RWPE1 (cell line): ENCODE measurements around the gene LAPTM5.

Experiments
- CTCF ChIA-PET: fragments of 350-600 bp; sonication (Branson Sonifier 250); formaldehyde crosslinking; extraction: SDS; loops from one replicate; lab custom pipeline; 2021; lab: Yijun Ruan, JAX
- POLR2A ChIA-PET: fragments of 400-600 bp; formaldehyde crosslinking; extraction: SDS; loops from one replicate; lab custom pipeline; 2020; ENCODE audit warnings: antibody characterized with exemption; ENCODE audit not compliant: low non-redundant PET; lab: Yijun Ruan, JAX
- DNase-seq: peaks from one replicate; pipeline ENCODE4 v3.0.0; 2012; ENCODE audit warnings: low spot score
- H3K27ac ChIP-seq: fragments of 450-650 bp; 2 replicates; pipeline ENCODE4 v1.5.1; 2017
- TF ChIP-seq, protein P1 (sequence below): fragments of 450-650 bp; conservative IDR thresholded peaks from 2 replicates; pipeline ENCODE4 v1.5.1; 2017; ENCODE audit warnings: low read depth, mild to moderate bottlenecking

The LAPTM5 gene

DNA sequence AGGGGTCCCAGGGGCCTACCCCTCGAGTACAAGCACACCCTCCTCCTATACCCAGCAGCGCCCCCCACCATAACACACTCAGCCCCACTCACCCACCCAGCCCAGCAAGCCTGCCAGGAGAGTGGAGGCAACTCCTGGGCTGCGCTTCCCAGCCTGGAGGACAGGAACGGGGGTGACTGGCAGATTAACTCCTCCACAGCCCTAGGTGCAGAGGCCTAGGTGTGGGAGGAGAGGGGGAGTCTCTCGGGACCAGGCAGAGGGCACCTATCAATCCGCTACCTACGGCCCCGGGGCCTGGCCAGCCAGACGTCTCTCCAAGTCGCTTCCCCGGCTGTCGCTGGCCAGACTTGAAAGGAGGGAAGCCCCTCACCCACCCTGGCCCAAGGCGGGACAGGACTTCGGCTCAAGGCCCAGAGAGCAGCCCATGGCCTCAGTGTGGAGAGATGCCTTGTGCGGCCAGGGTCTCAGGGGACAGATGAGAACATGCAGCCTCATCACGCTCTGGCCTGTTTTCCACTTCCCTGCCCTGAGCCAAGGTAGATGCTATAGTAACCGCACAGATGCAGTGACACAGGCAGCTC, 59.1 kb downstream of the LAPTM5 start:
- CTCF ChIA-PET, result interaction anchor here (0.6 to 1.2 kb wide), 2 partner anchors 16 to 46 kb away, joined by 3 read pairs; no protein-coding TSS in a partner anchor
- no peak for DNase-seq
- POLR2A ChIA-PET, result no interaction called here
- TF ChIP-seq, protein P1, sequence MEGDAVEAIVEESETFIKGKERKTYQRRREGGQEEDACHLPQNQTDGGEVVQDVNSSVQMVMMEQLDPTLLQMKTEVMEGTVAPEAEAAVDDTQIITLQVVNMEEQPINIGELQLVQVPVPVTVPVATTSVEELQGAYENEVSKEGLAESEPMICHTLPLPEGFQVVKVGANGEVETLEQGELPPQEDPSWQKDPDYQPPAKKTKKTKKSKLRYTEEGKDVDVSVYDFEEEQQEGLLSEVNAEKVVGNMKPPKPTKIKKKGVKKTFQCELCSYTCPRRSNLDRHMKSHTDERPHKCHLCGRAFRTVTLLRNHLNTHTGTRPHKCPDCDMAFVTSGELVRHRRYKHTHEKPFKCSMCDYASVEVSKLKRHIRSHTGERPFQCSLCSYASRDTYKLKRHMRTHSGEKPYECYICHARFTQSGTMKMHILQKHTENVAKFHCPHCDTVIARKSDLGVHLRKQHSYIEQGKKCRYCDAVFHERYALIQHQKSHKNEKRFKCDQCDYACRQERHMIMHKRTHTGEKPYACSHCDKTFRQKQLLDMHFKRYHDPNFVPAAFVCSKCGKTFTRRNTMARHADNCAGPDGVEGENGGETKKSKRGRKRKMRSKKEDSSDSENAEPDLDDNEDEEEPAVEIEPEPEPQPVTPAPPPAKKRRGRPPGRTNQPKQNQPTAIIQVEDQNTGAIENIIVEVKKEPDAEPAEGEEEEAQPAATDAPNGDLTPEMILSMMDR, result no peak
- no peak overlapping the region for H3K27ac ChIP-seq

DNA sequence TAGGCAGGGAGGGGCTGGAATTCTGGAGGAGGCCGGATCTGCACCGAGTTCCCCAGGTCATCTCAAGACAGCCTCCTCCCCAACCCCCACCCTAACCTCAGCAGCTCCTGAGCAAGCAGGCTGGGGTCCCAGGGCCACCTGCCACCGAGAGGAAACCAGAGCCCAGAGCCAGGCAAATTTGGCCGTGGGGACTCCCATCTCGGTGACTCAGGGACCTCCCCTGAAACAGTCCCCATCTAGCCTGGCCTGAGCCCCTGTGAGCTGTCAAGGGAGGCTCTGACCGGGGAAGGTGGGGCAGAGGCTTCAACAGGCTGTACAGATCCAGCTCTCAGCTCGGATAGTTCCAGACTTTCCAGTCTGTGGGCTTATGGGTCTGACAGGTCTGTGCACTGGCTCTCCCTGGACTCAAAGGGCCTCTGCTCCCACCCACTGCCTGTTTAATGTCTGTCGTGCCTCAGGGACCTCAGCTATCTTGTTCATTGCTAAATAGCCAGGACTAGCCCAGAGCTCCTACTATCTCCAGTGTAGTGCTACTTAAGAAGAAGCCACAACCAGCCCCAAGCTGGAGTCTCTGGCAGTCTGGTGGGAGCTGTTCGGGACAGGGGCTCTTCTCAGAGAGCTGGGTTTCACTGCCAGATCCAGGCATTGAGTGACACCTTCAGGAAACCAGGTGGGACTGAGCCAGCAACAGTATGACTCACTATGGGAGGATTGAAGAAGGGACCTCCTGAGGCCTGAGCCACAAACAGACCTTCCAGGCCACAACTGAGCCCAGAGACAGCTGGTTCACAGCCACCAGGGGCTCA, 59.8 kb downstream of the LAPTM5 start:
- TF ChIP-seq, protein P1, result no peak
- CTCF ChIA-PET, result interaction anchor here (0.6 to 1.2 kb wide), 3 partner anchors 17 to 345 kb away, joined by 3 read pairs; no protein-coding TSS in a partner anchor
- peak; percentile 58 for DNase-seq
- POLR2A ChIA-PET, result no interaction called here
- H3K27ac ChIP-seq, result no peak overlapping the region

DNA sequence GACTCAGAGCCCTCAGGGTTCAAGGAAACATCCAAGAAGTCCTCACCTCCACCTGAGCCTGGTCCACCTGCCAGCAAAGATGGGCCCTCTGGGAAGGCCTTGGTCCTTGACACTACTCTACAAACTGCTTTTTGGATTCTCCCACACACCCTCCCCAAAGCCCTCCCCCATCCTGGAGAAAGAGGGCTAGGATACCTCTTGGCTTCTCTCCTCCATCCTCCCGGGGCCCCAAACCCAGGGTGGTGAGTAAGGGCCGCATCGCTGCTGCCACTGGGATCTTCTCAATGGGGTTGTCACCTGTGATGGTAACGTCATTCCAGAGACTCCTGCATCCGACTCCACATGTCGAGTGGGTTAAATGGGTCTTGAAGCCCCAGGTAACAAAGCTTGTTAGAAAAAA, 60.7 kb downstream of the LAPTM5 start:
- CTCF ChIA-PET, result no interaction called here
- H3K27ac ChIP-seq, result no peak overlapping the region
- POLR2A ChIA-PET, result no interaction called here
- no peak for DNase-seq
- TF ChIP-seq, protein P1, result no peak

DNA sequence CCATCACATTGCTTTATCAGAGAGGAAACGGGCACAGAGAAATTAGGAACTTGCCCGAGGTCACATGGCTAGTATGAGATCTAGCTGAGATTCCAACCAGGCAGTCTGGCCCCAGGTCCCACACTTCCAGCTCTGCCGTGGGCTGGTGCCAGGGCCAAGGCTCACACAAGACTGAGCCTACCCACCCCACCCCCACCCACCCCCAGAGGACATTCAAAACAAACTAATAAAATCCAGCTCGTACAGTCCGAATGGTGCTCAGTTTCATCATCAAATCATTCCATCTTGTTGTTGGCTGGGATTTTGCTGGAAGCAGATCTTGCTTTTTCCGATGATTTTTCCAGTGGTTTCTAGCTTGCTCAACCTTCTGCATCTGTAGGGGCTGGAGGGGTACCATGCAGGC, 62.1 kb downstream of the LAPTM5 start:
- ChIA-PET POLR2A (no interaction called here), CTCF (no interaction called here)
- H3K27ac ChIP-seq, result no peak overlapping the region
- TF ChIP-seq, protein P1, result no peak
- no peak for DNase-seq

DNA sequence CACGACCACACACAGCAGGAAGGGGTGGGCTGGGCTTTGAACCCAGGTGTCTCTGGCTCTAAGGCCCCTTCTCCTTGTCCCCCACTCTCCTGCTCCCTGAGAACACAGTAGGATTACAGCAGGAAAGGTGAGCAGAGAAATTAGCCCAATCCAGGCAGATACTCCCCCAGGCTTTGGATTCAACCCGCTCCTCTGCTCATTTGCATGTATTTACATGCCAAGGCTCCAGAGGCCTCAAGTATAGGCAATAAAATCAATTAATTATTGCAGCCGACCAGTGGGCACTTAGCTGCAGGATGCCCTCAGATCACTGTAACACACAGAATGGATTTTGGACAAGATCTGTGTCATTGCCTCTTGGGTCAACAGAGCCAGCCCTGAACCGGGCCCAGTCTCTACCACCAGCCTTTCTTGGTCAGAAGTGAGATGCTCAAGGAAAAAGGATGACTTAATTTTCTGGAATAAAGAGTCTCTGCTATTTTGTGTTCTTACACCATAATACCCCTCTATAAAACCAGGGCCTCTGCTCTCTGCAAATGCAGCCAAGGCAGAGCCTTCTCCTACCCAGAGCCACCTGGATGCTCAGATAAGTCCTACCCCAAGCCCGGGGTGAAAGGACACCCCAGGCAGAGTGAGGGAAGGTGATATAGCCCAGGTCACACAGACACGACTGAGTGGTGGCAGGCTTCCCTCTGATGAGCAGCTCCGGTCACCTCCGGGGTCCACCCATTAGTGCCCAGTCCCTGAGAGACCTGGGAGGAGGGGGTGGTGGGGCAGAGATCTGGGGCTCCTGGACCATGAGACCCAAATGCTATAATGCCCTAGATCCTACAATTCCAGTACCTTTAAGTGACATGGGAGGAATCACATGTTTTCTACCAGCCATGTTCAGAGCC, 63.0 kb downstream of the LAPTM5 start:
- ChIA-PET POLR2A (no interaction called here), CTCF (no interaction called here)
- no peak for DNase-seq

DNA sequence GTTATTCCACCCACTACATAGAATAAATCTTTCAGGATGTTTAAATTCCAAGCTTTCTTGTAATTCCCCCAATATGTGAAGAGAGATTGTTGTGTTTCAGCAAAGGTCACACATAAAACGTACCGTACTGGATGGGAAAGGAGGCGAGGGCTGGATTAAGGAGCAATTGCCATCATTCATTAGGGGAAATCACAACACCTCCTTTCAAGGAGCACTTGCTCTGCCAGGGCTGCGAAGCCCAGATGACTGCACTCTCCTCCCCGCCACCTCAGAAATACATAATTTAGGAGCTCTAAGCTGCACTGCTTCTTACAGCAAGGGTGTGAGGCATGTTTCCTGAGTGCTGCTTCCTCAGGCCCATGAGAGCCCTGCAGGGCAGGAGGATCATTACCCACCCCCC, 63.8 kb downstream of the LAPTM5 start:
- DNase-seq, result no peak
- H3K27ac ChIP-seq, result no peak overlapping the region
- ChIA-PET CTCF (no interaction called here), POLR2A (no interaction called here)
- TF ChIP-seq, protein P1, result no peak

More for the DNA sequence above, 63.0 kb downstream of the LAPTM5 start:
- no peak overlapping the region for H3K27ac ChIP-seq
- TF ChIP-seq, protein P1, result no peak
